HG02623 (cell line): ENCODE measurements around the gene GMDS.

ENCODE experiments used
- ATAC-seq: cut with Tn5 transposase; IDR thresholded peaks from one replicate; pipeline ENCODE4 v1.9.1; 2021; ENCODE audit warnings: moderate library complexity; ENCODE audit not compliant: unreplicated experiment

GMDS gene

DNA sequence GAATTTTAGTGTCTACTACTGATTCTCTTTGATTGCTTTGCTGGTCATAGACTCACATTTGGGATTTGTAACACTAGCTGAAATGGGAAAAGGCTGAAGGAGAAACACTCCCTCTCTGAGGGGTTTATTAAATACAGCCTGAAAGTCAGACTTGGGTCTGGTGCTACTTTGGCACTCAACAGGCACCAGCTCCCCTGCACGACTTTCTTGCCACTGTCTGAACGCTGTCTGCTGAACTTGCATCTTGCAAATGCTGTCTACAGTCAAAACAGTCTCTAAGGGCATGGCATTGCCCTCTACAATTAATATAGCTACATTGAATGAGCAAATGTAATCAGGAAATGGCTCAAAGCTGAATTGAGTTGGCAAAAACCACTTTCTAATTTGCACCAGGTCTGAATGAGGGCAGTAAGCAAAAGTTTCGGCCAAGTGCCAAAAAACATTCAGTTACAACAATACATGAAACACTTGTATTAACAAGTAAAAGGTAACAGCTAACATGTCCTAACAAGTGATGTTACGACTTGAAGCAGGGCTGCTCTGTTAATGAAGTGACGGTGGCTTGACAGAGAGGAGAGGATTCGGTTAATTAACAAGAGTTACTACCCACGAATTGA is 516.2 kb downstream of the GMDS start:
- ATAC-seq, result no peak

DNA sequence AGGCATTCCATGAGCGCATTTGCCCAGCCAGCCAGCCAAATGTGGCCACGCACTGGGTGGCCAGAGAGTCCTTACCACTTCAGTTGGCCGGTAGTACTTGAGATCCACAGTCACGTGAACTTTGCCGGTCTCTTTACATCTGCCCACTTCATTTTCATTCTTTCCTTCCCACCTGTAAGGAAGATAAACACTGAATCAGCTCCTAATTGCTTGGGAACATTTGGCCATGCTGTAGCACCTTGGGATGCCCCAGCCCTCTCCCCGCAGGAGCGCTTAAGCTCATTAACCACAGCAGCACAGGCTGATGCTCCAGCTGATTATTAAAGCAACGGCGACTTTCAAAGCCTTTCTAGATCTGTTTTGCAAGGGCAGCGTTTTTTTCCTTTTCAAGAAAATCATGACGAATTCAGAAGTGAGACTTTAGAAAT is 519.0 kb downstream of the GMDS start:
- ATAC-seq, result no peak

DNA sequence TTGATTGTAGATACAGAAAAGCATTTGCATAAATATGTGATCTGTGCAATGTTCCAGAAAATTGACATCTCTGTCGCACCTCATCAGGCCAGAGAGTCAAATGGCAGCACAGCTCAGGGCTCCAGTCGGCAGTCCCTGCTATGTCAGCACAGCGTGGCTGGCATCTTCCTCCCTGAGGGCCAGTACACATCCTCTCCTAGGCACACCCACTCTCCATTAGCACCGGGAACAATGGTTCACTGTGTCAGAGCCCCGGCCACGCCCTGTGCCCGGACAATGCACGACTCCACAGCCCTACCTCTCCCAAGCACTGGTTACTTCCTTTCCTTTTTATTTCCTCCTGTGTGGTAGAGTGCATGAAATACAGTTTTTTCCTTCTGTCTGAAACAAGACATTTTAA is 520.8 kb downstream of the GMDS start:
- ATAC-seq, result no peak

DNA sequence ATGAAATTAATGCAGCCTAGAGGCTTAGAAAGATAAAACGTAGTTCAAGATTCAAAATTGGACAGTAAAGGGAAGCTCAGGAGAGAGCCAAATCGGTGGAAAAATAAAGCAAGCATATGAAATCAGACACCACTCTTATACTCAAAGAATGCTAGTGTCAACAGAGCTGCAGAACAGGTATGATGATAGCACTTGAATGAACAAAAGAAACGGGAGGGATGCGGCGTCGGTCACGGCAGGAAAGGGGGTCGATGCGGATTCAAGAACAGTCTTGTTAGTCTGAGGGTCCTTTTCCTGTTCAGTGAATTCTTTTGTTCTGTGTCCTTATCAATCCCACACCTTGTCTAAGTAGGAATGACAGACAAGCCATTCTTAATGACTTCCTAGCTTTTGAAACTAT is 521.3 kb downstream of the GMDS start:
- ATAC-seq, result no peak

DNA sequence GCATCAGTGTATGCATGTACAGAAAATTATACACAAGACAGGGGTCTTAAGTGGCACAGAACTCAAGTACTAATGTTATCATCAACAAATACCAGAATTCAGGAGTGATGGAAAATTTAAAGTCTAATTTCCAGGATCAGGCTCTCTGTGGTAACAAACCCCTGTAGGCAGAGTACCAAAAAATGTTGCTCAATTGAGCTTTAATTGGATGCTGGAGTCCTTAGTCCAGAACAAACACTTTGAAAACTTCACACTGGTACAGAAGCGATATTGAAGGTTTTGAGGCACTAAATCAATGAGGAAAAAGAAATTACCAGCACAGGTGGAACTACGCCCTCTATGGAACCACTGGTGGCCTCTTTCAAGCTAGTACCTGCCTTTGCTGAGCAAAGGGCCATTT is 522.6 kb downstream of the GMDS start:
- no peak for ATAC-seq

DNA sequence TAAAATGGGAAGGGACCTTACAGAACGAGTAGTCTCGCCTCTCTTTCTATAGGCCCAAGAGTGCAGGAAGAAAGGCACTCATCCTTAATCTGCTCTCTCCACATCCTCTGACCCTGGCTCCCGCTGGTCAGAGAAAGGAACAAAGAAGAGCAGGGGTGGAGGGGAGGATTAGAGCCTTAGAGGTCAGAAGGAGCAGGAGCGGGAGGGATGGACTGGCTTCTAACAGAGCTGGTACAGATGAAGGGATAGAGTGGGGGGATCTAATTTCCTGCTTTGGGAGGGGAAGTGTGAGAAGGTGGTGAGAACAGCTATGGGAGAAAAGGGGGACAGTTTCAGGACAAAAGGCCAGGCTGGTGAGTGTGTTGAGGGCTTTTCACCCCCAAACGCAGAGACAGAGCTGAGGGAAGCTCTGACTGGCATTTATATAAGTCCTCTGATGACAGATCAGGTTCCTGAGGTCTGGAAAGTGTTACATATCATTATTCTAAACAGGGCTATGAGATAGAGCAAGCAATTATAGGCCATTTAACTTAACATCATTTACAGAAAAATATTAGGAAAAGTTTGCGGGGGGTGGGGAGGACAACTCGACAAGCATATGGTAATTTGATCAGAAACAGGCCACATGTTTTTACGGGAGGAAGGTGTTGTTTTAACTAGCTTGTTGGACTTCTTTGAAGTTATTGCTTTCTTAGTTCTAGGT is 524.6 kb downstream of the GMDS start:
- ATAC-seq, result no peak

DNA sequence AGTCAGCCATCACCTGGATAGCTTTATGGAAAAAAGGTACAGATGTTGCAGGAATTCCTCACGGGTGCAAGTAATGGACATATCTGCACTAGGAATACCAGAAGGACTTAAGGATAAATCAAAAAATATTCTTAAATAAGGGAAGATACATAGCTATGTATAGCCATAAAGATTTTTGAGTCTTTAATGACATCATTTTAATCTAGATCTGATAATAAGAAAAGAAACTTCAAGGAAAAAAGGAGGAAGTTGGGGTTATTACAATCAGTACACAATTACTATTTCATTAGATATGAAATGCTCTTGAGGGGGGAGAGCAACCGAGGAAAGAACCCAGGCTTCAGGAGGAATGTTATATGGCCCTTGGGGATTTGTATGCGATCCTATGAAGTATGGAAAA is 525.5 kb downstream of the GMDS start:
- no peak for ATAC-seq

DNA sequence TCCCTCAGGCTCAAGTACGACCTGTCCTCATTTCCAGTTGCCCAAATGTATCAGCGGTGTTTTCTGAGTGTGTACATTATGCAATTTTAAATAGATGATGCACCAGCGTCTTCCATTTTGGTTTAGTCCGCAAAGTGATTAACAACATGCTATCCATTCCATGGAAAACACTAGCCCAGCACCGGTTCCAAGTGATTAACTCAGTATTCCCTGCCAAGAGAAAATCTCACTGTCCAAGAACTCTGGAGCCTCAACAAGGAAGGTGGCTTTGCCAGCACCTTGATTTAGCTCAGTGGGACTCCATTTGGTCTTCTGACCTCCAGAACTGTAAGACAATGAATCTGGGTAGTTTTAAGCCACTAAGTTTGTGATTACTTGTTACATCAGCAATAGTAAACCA is 528.5 kb downstream of the GMDS start:
- no peak for ATAC-seq

DNA sequence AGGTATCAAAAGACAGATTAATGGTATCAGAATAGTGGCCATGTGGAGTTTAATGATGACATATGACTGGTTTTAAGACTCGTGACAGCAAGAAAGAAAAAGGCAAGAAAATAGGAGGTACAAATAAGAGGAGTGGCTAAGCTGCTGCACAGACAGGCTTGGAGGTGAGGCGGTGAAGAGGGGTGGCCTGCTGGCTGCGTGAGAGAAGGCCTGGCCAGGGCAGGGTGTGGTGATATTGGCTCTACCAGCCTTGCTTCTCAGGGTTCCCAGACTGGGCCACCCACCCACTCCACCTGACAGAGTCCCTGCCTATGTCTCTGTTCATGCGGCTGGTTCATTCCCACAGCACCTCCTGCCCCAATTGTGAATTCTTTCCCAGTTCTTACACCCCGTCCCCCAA is 529.0 kb downstream of the GMDS start:
- no peak for ATAC-seq

DNA sequence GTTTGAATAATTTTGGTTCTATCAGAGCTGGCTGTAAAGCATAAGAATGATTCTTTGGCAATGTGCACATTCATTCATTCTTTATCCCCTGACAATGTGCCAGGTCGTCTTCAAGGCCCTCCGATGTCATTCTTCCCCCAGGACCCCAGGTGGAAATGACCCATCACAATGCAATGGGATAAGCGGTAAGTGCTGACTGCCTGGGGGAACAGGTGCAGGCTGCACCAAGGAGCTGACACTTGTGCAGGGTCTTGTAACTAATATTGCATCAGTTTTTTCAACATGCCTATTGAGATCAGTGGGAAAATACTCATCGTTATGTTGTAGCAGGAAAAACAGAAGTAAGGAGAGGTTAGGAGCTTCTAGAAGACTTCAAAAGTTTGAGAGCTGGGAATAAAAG is 530.1 kb downstream of the GMDS start:
- ATAC-seq, result no peak

DNA sequence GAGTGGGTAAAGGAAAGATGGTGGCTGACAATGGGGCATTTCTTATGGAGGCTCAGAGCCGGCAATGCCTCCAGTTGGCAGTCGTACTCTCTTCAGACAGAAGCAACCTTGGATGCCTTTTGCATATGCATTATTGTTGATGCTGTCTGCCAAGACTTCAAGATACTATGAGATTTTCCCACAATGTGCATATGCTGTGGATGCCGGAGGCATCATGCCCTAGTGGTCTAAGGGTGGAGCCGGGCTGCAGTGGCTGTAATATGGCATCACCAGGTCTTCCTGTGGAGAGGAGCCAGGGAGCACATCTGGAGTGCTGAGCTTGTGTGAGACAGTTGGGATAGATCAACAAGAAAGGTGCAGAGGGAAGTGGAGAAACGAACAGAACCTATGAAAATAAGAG is 530.8 kb downstream of the GMDS start:
- no peak for ATAC-seq

DNA sequence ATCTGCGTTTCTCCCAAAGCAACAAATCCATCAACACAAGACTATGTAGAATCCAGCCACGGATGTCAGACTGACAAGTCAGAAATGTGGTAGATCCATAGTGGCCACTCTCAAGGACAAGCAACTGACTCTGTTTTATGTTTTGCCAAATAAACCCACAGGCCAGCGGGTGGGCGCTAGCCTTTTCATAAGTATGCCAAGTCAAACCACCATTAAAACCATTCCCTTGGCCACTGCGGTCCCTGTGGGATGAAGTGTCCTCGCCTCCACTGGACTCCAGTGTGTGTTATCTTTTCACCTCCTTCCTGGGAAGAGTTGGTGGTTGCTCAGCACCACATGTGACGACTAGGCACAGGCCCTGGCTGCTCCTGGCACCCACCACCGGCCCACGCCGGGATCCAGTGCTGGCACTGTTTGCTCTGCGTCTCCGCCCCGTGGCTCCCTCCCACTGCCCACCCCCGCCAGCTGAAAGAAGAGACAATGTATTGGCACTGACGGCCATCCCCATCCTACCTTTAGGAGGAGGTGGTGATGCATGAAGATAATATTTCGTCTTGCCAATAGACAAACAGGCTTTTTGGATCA is 532.3 kb downstream of the GMDS start:
- ATAC-seq, result no peak

DNA sequence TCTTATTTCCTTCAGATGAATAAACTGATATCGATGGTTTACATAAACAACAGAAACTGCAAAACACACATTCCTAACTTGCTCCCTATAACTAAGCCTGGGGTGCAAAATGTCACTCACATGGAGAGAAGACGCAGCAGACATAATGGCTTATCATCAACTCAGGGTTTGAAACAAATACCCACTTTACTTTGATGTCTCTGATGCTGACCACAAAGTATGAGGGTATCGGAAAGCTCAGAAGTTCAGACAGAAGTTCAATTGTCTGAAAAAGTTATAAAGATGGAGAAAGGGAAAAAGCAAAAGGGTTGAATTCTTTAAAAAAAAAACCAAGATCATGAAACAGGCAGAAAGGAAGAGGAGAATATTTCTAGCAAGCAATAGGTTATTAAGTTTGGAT is 533.0 kb downstream of the GMDS start:
- ATAC-seq, result no peak

DNA sequence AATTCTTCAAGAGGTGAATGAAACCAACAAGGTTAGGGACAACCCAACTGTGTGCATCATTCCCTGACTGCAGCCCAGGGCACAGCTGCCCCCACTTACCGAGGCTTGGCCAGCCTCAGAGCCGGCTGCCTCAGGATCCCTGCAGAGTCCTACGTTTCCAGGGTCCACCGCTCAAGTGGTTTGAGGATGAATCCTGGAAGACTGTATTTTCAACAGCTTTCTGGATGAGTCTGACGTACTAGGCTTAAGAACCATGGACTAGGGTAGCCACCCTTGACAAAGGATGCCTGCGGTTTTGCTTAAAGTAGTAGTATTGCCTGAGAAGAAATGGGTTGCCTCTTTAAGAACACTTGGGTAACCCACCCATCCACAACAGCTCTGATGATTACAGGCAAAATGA is 534.3 kb downstream of the GMDS start:
- ATAC-seq, result no peak

DNA sequence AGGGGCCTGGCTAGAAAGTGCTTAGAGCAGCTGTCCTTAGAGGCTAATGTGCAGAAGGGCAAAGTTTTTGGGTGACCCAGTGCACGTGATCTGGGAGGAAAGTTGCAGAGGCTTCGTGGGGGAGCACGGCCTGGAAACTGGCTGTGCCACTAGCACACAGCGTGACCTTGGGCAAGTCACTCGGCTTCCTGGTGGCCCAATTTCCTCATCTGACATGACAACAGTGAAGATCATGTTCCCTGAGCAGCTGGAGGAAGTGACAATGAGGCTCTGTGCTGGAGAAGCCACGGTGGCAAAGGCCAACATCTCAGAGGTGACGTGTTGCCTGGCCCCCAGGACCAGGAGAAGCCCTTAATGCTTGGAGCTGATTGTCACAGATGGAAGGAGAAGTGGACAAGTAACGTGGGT is 536.2 kb downstream of the GMDS start:
- ATAC-seq, result no peak

DNA sequence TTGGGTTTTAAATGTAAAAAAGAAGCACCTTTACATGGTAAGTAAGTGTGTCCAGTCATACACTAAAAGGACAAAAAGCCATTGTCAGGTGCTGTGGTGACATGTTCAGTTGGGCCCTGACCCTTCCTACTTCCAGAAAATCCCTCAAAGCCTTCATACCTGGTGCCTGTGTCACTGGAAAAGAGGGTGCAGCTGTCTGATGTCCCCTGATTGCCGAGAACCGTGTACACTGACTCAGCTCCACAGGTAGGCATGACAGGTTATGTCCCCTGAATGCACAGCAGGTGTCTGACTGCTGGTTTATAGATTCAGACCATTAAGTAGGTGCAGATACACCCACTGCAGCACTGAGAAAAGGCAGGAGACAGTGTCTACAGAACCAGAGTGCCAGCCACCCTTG is 536.6 kb downstream of the GMDS start:
- no peak for ATAC-seq

DNA sequence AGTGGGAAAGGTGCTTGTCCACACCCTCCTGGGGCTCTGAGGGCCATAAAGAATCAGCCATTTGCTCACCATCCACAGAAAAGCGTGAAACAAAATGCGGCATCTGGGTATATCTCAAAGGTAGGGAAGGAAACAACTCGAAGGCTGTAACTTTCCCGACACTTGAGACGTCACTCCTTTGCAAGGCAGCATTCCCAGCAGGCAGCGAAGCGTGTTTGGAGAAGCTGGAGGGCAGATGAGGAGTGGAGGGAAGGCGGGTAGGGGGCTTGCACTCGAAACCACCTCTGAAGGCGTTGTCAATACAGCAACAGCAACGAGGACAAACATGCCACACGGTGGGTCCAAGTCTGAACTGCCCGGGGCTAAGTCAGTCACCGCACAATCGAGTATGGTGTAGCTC is 537.3 kb downstream of the GMDS start:
- no peak for ATAC-seq

DNA sequence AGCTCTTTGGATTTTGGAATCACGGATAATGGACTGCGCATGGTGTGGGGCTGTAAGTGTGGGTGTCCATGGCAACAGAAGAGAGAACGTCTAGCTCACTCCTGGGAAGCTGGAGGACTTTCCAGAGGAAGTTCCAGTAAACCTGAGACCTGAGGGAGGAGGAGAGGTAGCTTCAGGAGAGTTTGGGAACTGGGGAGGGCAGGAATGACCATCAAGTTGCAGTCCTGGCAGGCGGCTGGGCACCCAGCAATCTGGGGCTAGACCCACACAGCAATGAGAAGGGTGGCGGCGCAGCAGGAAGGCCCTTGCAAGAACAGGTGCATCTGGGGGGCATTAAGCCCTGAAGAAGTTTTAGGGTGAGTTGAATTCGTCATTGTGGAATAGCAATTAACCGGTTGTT is 539.8 kb downstream of the GMDS start:
- no peak for ATAC-seq

DNA sequence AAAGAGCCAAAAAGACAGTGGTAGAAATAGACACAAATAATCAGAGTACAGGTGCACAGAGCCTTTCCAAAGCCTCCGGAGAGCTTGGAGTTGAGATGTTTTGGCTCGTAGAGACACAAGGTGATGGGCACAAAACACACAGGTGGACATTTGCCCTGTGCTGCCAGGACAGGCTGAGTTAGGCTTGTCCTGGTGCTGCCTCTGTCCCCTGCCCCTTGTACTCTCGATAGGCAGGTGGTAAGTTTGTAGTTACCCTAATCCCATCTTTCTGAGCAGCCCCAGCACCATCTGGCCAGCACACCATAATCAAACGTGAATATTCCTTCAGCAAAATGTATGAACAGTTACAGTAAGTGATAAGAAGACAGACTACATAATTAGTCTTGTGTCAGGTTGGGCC is 540.2 kb downstream of the GMDS start:
- ATAC-seq, result no peak

DNA sequence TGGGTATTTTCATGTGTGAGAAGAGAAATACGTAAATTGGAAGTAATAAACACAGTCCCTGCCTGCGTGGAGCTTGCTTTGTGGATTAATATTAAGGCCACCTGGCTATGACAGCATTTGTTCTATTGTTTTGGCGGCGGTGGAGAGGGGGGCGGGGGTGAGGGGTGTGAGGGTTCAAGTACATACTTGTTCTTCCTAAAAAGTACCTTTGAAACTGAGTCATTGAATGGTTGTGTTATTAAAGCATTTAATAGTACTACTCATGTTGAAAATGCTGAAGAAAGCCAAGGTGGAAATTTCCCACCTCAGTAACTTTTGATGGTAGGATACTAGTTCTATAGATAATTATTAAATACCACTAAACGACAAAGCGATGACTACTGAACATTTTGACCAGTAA is 540.7 kb downstream of the GMDS start:
- ATAC-seq, result no peak

DNA sequence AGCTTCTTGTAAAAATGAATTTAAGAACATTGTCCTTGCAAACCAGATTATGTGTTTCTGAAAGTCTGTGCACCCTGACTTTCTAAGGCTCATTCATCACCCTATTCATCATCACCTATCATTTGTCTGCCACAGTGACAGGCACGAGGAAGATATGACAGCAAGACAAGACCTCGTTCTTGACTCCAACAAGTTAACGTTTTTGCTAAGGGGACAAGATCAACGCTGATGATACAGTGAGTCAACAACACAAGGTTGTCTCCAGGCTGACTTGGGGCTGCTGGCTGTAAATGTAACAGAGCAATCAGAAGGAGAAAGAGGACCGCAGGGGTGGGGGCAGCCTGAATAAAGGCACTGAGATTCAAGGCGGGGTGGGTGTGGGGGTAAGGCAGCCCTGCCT is 541.5 kb downstream of the GMDS start:
- no peak for ATAC-seq

DNA sequence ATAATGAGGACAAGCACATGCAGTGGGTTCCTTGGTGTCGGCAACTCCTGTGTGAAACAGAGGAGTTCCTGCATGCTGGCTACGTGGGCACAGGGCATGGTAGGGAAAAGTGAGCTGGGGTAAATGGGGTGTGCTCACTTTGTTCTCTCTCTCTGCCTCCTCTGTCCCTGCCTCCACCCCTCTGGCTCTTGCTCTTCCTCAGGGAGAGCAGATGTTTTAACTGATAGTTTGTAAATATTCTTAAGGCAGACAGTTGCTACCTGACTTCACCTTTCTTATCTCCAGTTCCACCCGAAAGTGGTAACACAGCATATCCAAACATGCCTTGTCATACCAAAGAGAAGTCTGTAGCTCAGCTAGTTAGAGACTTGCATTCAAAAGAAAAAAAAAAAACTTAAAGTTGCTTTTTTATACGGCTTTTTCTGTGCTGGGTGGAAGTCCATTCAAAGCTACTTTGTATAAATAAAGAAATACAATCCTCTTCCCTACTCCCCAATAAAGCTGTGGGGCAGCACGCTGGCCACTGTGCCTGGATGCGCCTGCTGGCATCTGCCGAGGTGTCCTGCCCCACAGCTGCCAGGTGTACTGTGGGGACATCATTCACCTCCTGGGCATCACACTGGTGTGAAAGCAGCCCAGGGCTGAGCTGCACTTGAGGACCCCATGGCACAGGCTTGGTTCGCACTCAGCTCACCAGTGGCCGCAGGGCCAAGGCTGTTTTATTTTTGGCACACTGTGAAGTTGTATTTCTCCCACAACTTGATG is 542.1 kb downstream of the GMDS start:
- no peak for ATAC-seq
